Renal cortex interstitium (tissue), 11 donors: ENCODE data around the gene C4orf46. TPM values are rescaled to one million over a fixed set of nuclear protein-coding genes. Genes with fewer than 3 reads are reported as not detected.
"Not testable (repeated sequence)": the region's sequence is repeated elsewhere in the genome, so short reads cannot be mapped to it uniquely, and the experiment has no call there.

ENCODE experiments used
- DNase-seq, 11 donors: peaks; one replicate each; pipeline ENCODE4 v3.0.0-alpha.2; 2013; ENCODE audit warnings: low read depth in 9 of 11, low spot score in 4 of 11; ENCODE audit errors: extremely low read depth in 1 of 11
- polyA plus RNA-seq, 3 donors: library from polyadenylated mRNA; unstranded; fragments of 120-200 nt; gene quantifications; one replicate each; pipeline ENCODE4 v1.2.1, GENCODE V29; 2013; ENCODE audit not compliant: insufficient read length in 3 of 3

C4orf46 gene
- polyA plus RNA-seq, 3 donors: 18.2 to 23.8 (median 21.3) TPM

GRCh38 chr4:158664806-158665205 lies 6.9 kb downstream of the C4orf46 start:
- no peak for DNase-seq

DNA sequence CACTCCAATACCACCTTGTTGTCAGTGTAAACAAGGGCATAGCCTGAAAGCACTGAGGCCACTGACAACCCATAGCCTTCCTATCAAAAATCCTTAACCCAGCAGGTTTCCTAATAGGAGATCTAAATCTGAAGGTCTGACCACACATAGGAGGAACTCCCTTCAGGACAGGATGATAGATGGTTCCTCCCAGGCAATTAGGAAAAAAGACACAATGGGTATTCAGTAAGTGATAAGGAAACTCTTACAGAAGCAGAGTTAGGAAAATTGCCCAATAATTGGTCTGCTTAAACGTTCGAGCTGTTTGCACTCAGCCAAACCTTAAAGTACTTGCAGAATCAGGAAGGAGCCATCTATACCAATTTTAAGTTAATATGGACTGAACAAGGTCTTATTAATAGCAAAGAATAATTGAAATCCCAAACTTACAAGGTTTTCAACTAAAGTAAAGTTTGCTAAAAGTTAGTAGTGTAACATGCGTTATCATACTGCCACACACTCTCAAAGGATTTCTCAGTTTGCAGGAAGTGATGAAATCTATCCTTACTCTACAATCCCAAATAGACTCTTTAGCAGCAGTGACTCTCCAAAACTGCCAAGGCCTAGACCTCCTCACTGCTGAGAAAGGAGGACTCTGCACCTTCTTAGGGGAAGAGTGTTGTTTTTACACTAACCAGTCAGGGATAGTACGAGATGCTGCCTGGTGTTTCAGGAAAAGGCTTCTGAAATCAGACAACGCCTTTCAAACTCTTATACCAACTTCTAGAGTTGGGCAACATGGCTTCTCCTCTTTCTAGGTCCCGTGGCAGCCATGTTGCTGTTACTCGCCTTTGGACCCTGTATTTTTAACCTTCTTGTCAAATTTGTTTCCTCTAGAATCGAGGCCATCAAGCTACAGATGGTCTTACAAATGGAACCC lies 7.7 kb downstream of the C4orf46 start:
- DNase-seq: not testable (repeated sequence)

GRCh38 chr4:158663255-158663654 lies 8.4 kb downstream of the C4orf46 start:
- not testable (repeated sequence) for DNase-seq

DNA sequence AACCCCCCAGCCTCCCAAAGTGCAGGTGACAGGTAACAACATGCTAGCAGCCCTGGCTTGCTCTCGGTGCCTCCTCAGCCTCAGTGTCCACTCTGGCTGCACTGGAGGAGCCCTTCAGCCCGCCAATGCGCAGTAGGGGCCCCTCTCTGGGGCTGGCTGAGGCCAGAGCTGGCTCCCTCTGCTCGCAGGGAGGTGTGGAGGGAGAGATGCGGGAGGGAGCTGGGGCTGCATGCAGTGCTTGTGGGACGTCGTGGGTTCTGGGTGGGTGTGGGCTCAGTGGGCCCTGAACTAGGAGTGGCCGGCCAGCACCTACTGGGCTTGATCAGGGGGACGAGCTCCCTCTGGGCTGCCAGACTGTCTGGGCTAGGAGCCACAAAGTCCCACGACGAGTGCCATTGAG lies 14.4 kb downstream of the C4orf46 start:
- DNase-seq: no peak

DNA sequence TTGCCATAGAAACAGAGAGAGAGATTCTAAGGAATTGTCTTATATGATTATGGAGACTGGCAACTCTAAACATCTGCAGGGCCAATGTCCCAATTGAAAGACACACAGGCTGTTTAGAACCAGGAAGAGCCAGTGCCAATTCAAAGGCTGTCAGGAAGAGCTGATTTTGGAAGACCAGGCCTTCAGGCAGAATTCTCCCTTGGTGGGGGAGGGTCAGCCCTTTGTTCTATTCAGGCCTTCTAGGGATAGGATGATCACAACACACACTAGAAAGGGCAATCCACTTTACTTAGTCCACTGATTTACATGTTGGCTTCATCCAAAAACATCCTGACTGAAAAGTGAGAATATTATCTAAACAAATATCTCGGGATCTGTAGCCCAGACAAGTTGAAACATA lies 15.2 kb downstream of the C4orf46 start:
- no peak for DNase-seq

DNA sequence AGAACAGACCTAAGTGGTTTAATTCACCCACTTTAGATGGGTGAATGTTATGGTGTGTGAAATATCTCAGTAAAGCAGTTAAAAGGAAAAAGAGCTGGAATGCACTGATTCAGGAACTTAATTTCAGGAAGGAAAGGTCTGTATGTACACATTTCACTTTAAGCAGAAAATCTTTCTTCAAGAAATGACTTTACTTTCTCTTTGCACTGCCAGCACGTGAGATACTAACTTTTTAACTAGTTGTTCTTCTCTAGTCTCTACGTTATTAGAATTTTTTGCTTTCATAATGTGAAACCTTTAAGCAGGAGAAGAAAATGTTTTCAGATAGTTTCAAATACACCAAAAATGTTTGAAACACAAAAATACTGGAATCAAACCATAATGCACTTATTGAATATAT lies 18.8 kb downstream of the C4orf46 start:
- no peak for DNase-seq

DNA sequence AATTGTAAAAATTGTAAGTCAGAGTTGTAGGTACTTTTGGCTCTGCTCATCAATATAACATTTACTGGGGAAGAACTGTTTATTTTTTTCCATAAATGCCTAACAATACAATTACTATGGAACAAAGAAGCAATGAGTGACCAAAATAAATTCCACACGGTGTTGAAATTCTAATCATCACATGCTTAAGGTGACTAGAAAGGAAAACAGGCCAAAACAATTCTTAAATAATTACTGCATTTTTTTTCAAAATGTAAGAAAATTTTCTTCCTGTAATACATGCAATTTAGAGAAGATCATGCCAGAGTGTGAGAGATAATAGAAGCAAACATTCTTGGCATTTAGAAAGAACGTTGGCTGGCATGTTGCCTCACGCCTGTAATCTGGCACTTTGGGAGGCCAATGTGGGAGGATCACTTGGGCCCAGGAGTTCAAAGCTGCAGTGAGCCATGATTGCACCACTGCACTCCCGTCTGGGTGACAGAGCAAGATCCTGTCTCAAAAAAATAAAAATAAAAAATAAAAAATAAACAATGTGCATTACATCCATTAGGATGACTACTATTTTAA lies 22.5 kb downstream of the C4orf46 start:
- DNase-seq: no peak

DNA sequence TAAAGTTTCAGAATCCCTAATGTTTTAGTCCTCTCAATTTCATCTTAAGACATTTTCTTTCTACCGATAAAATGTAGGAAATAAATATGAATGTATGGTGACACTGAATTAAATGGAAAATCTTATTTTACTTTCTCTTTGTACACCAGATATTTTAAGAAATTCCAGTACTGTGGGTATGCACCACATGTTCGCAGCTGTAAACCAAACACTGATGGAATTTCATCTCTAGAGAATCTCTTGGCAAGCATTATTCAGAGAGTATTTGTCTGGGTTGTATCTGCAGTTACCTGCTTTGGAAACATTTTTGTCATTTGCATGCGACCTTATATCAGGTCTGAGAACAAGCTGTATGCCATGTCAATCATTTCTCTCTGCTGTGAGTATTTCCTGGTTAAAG lies 26.9 kb downstream of the C4orf46 start:
- no peak for DNase-seq

DNA sequence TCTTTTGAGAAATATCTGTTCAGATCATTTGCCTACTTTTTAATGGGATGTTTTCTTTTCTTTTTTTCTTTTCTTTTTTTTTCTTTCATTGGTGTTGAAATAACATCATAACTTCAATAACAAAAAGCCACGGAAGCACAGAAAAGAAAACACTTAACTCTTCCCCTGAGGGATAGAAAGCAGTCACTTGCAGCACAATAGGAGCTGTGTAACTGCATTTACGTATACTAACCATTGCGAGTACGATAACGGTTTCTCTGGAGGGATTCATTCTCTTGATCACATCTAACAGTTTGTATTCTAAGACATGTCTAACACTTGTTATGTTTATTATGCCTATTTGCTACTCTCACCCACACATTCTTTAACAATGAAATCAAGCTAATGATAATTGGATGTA lies 27.3 kb downstream of the C4orf46 start:
- no peak for DNase-seq

GRCh38 chr4:158636619-158637018 lies 35.1 kb downstream of the C4orf46 start:
- DNase-seq: no peak

DNA sequence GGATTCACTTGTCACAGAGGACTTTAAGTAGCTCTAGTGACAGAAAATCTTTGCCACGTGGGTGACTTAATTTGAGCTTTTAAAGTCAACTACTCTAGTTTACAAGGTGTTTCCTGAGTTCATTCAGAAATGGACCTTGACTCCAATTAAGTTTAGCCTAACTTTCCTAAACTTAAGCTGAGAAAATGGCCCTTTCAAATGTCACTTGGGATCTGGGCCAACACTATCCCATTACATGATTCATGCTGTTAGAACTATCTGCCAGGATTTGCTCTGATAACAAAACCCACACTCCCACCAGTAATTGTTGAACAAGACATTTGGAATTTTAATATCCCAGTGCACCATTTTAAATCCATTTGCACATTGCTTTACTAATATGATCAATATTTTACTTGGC lies 40.8 kb downstream of the C4orf46 start:
- no peak for DNase-seq

DNA sequence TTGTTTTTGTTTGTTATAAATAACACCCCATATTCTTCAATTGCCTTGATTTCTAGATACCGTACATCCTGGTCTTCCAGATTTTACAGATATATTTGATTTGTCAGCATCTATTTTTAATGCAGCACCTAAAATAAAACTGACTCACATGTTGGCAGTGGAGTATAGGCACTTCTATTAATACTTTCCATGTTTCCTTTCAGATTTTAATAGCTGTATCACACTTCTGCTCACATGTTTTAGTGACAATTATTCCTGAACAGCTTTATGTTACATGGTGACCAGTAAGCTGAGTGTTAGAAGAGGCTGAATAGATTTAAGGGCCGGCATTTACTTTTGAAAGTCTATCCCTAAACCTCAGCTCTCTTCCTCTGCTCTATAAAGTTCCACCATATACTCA lies 46.1 kb downstream of the C4orf46 start:
- DNase-seq: no peak

- DNase-seq: peak; percentile 4 to 52 (median 30)
Observed at GRCh38 chr4:158624889-158625478, 46.7 kb downstream of the C4orf46 start.

DNA sequence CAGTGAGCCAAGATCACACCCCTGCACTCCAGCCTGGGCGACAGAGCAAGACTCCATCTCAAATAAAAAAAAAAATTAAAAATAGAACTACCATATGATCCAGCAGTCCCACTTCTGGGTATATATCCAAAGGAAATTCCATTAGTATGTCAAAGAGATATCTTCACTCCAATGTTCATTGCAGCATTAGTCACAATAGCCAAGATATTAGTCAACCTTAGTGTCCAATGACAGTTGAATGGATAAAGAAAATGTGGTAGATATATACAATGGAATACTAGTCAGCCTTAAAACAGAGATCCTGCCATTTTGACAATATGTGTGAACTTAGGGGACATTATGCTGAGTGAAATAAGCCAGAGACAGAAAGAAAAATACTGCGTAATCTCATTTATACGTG lies 49.4 kb downstream of the C4orf46 start:
- DNase-seq: no peak

DNA sequence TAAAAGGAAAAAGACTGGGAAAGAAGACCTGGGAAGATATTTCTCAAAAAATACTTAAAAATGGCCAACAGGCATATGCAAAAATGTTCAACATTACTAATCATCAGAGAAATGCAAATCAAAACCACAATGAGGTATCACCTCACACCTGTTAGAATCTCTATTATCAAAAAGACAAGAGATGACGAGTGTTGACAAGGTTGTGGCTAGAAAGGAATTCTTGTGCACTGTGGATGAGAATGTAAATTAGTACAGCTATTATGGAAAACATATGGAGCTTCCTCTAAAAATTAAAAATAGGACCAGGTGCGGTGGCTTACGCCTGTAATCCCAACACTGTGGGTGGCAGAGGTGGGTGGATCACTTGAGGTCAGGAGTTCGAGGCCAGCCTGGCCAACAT lies 50.0 kb downstream of the C4orf46 start:
- DNase-seq: no peak

- DNase-seq: no peak
Observed at GRCh38 chr4:158617956-158618355, 53.7 kb downstream of the C4orf46 start.
